ENCODE results near the gene ITPRIP.

The ITPRIP gene

DNA sequence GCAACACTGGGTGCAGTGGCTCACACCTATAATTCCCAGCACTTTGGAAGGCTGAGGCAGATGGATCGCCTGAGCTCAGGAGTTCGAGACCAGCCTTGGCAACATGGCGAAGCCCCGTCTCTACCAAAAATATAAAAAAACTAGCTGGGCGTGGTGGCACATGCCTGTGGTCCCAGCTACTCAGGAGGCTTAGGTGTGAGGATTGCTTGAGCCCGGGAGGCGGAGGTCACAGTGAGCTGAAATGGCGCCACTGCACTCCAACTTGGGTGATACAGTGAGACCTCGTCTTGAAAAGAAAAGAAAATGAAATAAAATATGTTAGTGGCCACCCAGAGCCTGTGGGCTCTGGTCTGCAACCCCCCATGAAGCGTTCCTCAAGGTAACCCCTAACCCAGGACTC, 13.3 kb downstream of the ITPRIP start:
- no peak for DNase-seq

DNA sequence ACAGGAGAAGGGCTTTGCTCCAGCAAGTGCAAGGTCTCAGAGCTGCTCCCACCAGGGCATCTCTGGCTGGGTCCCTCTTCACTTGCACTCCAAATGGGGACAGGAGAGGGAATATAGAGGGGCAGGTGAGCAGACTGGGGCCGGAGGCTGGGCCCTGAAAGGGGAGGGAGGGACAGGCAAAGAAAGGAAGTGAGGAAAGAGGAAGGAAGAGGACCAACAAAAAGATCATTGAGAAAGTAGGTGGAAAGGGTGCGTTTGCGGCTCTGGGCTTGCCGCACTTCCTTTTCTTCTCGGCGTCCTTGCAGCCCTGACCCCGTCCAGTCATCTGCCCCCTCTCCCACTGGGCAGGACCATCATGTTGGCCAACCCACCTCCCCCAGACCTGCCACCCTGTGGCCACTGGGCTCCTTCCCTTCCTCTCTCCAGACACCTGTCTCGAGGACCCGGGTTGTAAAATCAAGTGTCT, 14.0 kb downstream of the ITPRIP start:
- no peak for DNase-seq

DNA sequence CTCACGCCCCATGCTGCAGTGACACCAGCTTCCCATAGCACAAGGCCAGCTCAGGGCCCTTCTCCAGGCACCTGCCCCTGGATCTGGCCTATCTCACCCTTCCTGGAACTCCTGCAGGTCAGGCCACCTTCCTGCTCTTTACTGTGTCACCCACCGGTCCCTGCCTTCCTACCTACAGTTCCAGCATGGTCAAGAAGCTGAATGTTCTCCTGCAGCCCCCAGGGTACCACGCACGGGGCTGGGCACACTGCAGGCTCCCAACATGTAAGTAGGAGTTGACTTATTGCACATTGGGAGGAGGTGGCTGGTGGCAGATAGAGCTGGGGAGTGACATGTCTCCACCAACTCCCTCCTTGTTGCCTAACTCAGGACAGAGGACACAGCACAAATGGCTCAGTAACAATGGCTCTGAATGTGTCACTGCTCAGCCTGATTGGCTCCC, 14.5 kb downstream of the ITPRIP start:
- DNase-seq = no peak

DNA sequence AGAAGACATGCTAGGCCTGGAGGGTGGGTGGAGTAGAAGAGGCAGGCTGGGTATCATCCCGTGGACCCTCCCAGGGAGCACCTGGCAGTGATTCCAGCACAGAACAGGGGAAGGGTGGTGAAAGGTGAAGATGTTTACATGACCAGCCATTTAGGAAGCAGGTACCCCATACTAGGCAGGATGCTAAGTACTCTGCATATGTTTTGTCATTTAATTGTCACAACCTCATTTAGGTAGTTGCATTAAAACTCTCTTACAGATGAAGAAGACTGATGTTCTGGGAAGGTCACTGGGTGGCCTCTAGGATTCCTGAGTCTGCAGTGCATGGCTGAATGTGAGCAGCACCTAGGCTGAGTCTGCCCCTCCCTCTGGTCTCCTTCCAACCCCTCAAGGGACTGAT, 15.2 kb downstream of the ITPRIP start:
- DNase-seq = no peak

DNA sequence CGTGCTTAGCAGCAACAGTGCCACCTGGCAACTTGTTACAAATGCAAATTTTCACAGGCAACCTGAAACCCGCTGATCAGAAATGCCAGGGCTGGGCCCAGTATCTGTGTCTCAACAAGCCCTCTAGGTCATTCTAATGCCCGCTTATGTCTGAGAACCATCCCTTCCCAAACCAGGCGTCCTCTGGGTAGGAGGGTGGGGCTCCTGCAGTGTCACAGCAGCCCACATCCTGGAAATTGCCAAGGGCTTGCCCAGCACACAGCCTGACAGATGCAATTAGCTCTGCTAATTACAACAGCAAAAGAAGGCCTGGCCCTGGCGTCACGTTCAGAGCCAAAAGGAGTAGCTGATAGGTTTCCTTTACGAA, 15.9 kb downstream of the ITPRIP start:
- peak; percentile 53 for DNase-seq

DNA sequence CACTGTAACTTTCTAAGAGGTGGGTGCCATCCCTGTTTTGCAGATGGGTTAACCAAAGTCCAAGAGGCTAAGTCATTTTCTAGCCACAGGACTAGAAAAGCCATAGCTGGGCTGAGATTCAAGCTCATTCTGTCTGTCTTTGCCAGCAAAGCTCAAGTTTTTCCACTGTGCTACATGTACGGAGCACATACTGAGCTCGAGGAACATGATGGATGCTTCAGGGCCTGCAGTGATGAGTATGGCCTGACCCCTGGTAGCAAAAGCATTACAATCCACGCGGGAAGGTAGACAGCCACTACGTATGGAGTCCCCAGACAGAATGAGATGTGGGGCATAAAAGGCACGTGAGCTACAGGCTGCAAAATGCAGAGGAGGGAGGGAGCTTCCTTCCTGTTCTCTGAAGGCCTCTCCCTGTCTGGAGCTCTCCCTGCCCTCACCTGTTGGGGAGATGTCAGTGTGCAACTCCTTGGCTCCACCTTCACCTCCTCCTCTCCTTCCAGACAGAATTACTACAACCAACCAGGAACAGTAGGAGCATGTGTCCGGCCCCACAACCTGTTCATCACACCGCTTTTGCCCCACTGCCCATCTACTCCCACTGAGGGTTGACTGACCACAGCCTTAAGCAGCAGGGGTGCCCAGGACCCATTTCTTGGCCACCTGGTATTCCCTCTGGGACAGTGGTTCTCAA, 16.4 kb downstream of the ITPRIP start:
- peak; percentile 56 for DNase-seq

DNA sequence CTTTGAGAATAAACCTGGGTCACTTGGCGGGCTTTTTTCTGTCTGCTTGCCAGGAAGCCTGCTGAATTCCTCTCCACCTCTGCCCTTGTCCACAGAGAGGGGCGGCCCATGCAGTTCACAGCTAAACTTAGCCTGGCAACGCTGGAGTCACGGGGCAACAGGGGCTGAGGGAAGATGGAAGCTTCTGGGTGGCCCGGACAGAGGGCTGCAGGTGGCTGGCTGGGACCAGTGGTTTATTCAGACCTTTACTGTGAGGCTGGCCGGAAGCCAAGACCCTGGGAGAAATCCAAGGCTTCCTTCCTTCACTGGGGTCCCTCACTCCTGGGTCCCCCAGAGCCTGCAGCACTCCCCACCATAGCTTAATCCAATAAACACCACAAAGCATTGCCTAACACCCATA, 17.0 kb downstream of the ITPRIP start:
- DNase-seq = no peak

DNA sequence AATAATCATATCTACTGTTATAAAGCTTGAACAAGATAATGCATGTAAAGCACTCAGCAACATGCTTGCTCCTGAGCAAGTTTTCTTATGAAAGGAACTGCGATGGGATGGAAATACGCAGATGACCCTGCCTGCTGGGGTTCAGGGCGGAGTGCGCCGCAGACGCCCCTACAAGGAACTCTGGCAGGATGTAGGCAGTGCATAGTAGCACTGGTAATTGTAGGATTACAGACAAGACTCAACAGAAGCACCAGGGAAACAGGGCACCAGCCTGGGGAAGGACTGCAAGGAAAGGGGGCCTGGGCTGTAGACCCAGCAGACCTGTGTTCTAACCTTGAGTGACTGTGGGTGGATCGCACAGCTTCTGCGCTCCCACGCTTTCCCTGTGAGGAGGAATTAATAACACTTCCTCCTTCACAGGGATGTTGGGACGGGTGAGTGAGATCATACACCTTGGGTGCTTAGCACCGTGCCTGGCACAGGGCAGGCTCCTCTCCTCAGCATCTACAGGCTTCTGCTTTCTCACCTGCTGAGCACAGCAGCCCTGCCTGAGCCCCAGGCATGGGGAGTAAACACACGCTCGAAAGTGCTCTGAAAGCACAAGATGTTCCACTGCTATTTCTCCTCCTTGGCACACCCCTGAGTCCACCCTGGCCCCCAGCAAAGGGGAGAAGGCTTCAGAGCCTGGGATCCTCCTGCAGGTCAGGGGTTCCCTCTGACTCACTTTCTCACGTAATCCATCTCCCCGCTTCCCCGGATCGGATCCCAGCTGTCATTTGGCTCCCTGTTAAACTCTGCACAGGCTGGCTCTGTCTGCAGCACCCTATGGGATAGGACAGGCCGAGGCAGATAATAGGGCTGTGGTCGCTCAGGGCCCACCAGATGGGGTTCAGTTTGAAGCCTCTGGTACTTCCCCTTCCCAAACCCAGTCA, 19.2 kb downstream of the ITPRIP start:
- no peak for DNase-seq

DNA sequence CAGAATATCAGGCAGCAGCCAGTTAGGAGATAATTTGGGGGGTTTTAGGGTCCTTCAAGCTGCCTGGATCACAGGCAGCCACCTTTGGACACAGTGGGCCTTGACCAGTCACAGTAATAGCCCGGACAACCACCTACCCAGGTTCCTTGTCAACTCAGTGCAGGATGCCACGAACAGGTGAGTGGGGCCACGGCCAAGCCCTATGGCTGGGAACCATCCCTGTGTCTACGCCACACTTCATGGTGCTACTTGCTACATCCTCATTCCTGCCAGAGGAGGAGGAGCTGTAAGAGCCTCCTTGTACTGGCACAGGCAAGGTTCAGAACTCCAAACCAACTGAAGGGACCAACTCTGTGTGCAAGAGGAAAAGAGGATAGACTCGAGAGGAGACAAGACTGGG, 19.9 kb downstream of the ITPRIP start:
- no peak for DNase-seq

DNA sequence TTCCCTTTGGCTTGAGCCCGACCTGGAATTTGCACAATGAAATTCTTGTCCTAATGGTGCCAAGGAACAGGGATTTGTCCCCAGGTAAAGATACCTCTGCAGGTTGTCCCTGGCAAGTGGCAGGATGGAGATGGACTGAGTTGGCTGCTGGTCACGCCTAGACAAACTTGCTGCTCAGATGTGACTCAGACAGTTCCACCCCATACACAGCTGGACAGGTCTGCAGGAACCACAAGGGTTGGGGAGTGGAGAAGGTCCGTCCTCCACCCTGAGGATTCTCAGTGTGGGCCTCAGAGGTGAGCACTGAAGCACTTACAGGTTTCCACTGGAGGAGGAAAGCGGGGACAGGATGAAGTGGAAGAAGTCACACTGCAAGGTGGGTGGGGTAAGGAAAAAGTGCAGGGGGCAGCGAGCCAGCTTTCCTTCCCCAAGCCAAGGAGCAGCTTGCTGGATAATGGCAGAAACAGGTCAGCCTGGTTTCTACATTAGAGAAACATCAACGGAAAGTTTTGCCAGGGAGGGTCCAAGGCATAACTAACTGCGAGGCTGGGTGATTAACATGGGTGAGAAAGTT, 20.5 kb downstream of the ITPRIP start:
- no peak for DNase-seq

DNA sequence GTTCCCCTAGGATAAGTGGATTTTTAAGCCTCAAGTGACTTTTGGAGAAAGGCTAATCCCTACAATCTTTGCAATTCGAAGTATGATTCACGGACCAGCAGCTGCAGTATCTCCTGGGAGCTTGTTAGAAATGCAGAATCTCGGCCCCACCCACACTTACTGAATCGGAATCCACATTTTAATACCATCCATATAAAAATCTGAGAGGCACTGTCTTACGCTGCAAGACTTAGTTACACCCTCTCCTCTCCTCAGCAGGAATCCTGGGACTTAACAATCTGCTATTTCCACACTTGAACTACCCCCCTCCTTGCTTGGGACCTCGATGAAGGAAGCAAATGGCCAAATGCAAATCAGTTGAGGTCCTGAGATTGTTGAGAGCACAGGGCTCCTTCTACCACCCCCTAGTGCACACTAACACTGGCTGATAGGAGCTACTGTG, 21.0 kb downstream of the ITPRIP start:
- no peak for DNase-seq

DNA sequence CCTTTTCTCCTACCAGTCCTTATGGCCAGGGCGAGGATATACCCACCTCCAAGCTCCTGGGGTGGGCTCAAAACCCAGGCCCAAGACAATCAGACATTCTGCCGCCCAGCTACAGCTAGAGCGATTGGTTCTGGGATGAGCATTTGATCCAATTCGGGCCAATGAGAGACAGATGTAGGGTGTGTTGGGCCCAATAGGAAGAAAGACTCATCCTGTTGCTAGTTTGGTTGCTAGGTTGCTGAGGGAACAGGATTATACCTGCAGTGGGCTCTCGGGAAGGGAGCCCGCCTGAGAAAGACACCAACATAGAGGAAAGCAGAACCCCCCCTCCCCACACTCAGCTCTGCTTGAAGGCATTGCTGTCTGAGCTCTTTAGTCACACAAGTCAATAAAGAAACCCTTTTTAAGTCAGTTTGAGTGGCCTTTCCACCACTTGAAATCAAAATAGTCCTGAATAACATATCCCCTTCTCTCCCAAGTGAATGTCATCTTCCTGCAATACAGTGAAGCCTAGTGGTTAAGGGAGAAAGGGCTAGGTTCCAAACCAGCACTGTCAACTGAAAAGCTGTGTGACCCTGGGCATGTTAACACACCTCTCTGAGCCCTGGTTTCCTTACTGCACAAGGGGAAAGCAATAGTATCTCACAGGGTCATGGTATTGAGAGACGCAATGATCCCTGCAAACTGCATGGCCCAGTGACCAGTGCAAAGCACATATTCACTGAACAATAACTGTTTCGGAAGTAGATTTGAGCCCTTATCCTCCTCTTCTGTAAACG, 21.8 kb downstream of the ITPRIP start:
- no peak for DNase-seq

DNA sequence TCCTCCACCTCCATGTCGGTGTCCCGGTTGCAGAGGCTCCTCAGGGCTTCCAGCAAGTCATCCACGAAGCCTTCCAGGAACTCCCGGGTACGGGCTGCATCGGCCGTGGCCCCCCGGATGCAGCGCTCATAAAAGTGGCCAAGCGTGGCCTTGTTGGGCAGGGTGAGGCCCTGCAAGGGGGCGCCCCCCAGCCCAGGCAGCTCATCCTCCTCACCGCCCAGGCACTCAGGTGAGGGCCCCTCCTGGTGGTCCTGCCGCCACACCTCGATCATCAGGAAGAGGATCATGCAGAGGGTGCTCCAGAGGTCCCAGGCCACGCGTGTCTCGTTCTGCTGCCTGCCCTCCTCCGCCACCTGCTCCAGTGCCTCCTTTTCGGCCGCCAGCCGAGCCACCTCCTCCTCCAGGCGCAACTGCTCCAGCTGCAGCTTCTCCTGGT, 22.8 kb downstream of the ITPRIP start:
- no peak for DNase-seq

DNA sequence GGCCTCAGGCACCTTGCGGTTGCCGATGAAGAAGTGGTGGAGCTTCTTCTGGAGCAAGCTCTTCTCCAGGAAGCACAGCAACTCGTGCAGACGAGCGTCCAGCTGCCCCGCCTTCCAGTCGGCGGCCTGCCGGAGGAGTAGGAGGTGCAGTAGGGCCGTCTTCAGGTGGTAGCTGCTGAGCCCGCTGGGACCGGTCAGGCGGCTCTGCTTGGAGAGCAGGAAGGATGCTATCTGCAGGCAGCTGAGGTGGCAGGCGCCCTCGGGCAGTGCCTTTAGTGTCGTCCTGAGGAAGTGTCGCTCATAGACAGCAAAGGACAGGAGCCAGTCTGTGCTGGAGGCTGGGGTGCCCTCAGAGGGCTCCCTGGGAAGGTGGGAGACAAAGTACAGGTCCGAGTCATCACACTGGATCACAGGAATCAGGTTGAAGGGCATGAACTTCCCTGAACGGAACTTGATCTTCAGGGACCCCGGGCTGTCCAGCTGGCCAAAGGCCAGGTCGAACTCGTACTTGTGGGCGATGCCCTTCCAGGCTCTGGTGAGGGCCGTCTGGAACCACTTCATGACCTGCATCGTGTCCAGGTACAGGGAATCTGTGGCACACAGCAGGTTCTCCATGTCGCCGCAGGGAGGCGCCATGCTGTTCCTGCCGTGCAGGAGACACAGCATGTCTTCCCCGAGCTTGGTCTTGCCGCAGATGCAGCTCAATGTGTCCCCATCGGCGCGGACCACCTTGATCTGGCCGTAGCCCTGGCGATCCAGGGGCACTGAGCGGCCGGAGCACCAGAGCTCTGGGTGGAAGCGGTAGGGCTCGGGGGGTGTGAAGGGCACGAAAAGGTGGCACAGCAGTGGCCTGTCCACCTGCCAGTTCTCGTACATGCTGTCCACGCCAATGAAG, 23.4 kb downstream of the ITPRIP start:
- DNase-seq = no peak

DNA sequence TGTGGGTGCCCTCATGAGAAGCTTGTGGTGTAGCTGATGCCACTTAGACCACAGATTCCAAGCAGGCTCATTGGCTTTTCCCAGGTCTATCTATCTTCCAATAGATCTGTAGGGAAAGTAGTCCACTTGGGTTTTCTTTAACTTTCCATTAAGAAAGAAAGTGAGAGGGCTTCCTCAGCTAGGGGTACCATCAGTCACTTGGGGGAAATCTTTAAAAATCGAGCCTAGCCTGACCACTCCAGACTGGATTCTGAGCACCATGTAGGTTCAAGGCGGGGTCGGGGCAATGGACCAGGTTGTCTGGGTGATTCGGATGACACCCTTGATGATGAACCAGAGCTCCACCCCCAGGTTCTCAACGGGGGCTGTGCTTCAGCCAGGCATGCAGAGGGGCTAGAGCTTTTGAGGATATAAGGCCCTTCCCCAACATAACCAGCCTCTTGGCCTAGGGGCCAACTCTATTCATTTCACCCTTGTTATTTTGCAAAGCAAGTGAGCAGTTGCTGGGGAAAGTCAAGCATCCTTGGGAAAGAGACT, 27.0 kb downstream of the ITPRIP start:
- DNase-seq = no peak

DNA sequence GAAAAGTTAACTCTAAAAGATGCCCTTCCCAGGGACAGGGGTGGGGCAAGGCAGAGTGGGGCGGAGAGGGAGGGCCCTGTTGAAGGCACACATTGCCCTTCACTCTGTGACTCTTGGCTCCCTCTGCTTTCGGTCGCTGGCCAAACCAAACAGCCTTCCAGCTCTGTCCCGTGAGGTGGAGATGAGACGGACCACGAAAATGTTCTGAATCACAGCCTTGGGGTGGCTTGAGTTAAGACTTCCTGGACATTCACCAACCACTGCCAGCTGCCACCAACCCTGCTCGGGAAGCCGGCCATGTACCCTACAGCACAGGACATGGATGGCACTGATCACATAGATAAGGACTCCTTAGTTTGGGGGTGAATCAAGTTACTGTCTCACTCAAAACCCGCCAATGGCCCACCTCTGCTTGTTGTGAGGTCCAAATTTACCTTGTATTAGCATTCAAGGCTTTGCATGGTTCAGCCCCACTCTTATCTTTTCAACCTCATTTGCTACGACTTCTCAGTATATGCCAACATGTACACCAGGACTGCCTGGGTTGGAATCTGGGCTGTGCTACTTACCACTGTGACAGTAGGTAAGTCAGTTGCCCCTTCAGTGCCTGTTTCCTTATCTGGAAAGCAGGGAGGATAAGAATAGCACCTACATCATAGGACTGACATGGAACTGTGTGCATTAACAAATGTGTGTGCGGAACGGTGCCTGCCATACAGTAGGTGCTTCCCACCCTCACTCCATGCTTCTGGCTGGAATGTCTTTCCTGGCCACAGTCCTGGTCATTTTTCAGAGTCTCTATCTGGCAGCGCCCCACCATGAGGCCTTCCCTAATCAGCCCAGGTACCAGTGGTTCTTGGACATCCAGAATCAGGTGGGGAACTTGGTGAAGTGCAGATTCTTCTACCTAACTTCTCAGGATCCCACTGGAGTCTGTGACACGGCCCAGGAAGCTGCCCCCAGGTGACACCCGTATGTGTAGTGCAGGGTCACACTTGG, 28.0 kb downstream of the ITPRIP start:
- no peak for DNase-seq

DNA sequence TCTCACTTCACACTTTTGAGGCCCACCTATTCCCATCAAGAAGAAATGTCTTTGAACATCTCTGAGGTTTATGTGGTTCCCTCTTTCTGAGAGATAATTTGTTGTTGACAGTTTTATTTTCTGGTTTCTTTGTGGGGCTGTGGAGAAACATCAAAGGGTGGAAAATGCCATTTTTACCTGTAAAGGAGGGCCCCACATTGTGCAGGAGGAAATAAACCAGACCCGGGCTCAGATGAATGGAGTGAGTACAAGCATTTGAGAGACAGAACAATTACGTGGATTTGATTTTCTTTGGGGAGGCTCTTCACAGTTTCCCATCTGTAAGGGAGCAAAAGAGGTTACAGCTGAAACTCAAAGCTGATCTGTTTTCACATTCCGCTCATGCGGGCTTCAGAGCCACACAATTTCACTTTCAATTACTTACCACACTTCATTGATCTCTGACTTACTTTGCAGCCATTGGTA, 29.8 kb downstream of the ITPRIP start:
- peak; percentile 48 for DNase-seq

DNA sequence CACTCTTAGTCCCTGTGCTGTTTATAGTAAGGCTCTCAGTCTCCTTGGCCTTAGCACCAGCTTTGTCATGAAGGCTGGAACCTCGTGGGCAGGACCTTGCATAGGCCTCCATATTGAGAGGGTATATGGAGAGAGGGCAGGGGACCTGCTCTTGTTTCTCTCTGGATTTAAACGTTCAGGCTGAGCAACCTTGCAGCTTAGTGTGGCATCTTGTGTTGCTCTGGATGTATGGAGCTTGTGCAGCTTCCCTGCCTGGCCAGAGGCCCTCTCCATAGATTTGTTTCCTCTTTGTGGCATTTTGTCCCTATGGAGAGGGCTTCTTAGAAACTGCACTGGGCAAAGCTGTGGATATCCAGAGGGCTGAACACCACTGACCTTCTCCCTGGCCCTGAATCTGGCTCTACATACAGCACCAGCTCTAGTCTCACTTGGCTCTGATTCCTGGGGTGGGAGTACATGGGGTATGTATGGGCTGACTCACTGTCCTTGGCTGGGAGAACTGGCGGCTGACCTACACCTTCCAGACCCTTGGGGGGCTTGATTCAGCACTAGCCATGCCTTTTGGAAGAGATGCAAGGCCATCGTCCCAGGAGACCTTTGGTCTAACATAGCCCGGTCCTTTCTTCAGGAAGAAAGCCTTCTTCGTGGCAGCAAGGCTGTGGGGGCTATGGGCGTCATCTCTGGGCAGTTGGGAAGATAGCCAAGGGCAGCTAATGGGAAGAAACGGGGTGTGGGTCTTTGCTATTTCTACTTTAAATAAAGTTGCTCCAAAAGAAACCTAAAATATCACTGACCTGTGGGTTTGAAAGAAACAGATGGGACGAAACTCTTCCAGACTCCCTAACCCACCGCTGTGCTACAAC, 30.5 kb downstream of the ITPRIP start:
- no peak for DNase-seq

DNA sequence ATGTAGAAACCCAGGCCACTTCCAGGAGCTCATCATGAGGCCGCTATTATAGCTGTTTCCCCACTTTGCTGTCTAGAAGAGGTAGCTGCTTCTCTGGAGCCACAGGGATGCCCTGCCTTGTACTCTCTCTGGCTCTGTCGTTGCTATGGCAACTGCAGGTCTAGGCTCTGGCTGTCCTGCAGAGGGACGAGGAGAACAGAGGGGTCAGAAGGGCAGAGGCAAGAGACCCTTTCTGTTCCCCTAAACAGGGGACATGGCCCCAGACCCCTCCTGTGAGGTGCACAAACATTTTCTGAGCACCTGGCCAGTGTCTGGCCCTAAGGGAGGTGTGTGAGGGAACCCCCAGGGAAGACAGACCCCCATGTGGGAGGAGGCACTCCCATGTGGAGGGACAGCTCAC, 31.4 kb downstream of the ITPRIP start:
- no peak for DNase-seq

Data from CD4-positive, alpha-beta T cell treated with Interleukin-17A for 4 hours (primary cell).